ENCODE measurements around the gene PLA2G12B.

PLA2G12B gene

GRCh38 chr10:72895236-72895850 is 59.3 kb downstream of the PLA2G12B start:
- in situ Hi-C loops (cut with MboI; ENCODE audit: low sequenced_read_pairs), result no loop called here

- in situ Hi-C loops (cut with MboI; ENCODE audit: low sequenced_read_pairs), result no loop called here
Observed at GRCh38 chr10:72893136-72893798, 61.3 kb downstream of the PLA2G12B start, which contains the start of gene OIT3. Gene OIT3 (plus strand): TSS chr10:72893739. CDS start chr10:72893799, 60 bp downstream.

GRCh38 chr10:72890086-72890485 is 64.5 kb downstream of the PLA2G12B start:
- in situ Hi-C loops (cut with MboI; ENCODE audit: low sequenced_read_pairs), result no loop called here

GRCh38 chr10:72889391-72889831 is 65.2 kb downstream of the PLA2G12B start:
- in situ Hi-C loops (cut with MboI; ENCODE audit: low sequenced_read_pairs), result no loop called here

GRCh38 chr10:72888151-72888638 is 66.4 kb downstream of the PLA2G12B start:
- in situ Hi-C loops (cut with MboI; ENCODE audit: low sequenced_read_pairs), result no loop called here

- in situ Hi-C loops (cut with MboI; ENCODE audit: low sequenced_read_pairs), result no loop called here
Observed at GRCh38 chr10:72887043-72887442, 67.6 kb downstream of the PLA2G12B start.

- in situ Hi-C loops (cut with MboI; ENCODE audit: low sequenced_read_pairs), result no loop called here
Observed at GRCh38 chr10:72886621-72887020, 68.0 kb downstream of the PLA2G12B start.

- in situ Hi-C loops (cut with MboI; ENCODE audit: low sequenced_read_pairs), result no loop called here
Observed at GRCh38 chr10:72885953-72886352, 68.7 kb downstream of the PLA2G12B start.
